Liver (tissue), 9 donors: ENCODE measurements around the gene KLF13. TPM values are rescaled to one million over a fixed set of nuclear protein-coding genes. Genes with fewer than 3 reads are reported as not detected.

Experiments
- DNase-seq: peaks from one replicate; pipeline ENCODE4 v3.0.0-alpha.2; 2017; ENCODE audit warnings: low spot score
- H3K27ac ChIP-seq, 2 donors: one replicate each; pipeline ENCODE4 v1.7.0; 2013; ENCODE audit warnings: inconsistent platforms in 2 of 2, low read length in 2 of 2, control low read depth in 1 of 2, low read depth in 1 of 2, mild to moderate bottlenecking in 1 of 2
- H3K27me3 ChIP-seq, 4 donors: one replicate each; pipeline versions ENCODE4 v1.6.1 to v1.7.0; 2013; ENCODE audit warnings: low read length in 3 of 4, inconsistent platforms in 1 of 4, mild to moderate bottlenecking in 1 of 4, moderate library complexity in 1 of 4; ENCODE audit not compliant: control insufficient read depth in 4 of 4, insufficient read depth in 4 of 4
- H3K36me3 ChIP-seq, 4 donors: one replicate each; pipeline versions ENCODE4 v1.6.1 to v1.7.0; 2013; ENCODE audit warnings: low read length in 3 of 4, mild to moderate bottlenecking in 3 of 4, low read depth in 1 of 4, moderate library complexity in 1 of 4; ENCODE audit not compliant: control insufficient read depth in 4 of 4, insufficient read depth in 3 of 4
- H3K4me1 ChIP-seq, 4 donors: one replicate each; pipeline versions ENCODE4 v1.6.1 to v1.7.0; 2013; ENCODE audit warnings: low read length in 3 of 4, mild to moderate bottlenecking in 3 of 4, moderate library complexity in 1 of 4; ENCODE audit not compliant: control insufficient read depth in 4 of 4, insufficient read depth in 4 of 4
- H3K4me3 ChIP-seq, 3 donors: one replicate each; pipeline versions ENCODE4 v1.6.1 to v1.7.0; 2013; ENCODE audit warnings: low read length in 3 of 3, control low read depth in 1 of 3, low read depth in 1 of 3, mild to moderate bottlenecking in 1 of 3
- H3K9ac ChIP-seq, 2 donors: one replicate each; pipeline ENCODE4 v1.7.0; 2013; ENCODE audit warnings: low read length in 2 of 2, mild to moderate bottlenecking in 2 of 2, moderate library complexity in 2 of 2, control low read depth in 1 of 2, low read depth in 1 of 2
- H3K9me3 ChIP-seq, 4 donors: one replicate each; pipeline versions ENCODE4 v1.6.1 to v1.7.0; 2013; ENCODE audit warnings: low read length in 3 of 4; ENCODE audit not compliant: control insufficient read depth in 4 of 4
- EGR1 ChIP-seq, 2 donors: IDR thresholded peaks; 2 replicates each; pipeline ENCODE4 v1.6.1; 2016 to 2018; ENCODE audit warnings: antibody characterized with exemption in 2 of 2, low read depth in 2 of 2
- FOXA1 ChIP-seq: IDR thresholded peaks from 2 replicates; pipeline ENCODE4 v1.6.1; 2016; ENCODE audit warnings: antibody characterized with exemption
- FOXA2 ChIP-seq: IDR thresholded peaks from 2 replicates; pipeline ENCODE4 v1.6.1; 2016; ENCODE audit warnings: antibody characterized with exemption
- GABPA ChIP-seq, 2 donors: IDR thresholded peaks in 1 of 2; conservative IDR thresholded peaks in 1 of 2; 2 replicates each; pipeline ENCODE4 v1.6.1; 2016; ENCODE audit warnings: antibody characterized with exemption in 2 of 2, mild to moderate bottlenecking in 1 of 2, moderate library complexity in 1 of 2
- HNF4A ChIP-seq, 2 donors: conservative IDR thresholded peaks; 2 replicates each; pipeline ENCODE4 v1.6.1; 2016; ENCODE audit warnings: antibody characterized with exemption in 2 of 2, mild to moderate bottlenecking in 2 of 2
- HNF4G ChIP-seq: IDR thresholded peaks from 2 replicates; pipeline ENCODE4 v1.6.1; 2016; ENCODE audit warnings: antibody characterized with exemption
- JUND ChIP-seq, 2 donors: IDR thresholded peaks; 2 replicates each; pipeline ENCODE4 v1.6.1; 2016; ENCODE audit warnings: antibody characterized with exemption in 2 of 2
- NR2F2 ChIP-seq: IDR thresholded peaks from 2 replicates; pipeline ENCODE4 v1.6.1; 2016; ENCODE audit warnings: antibody characterized with exemption
- RAD21 ChIP-seq, 2 donors: IDR thresholded peaks; 2 replicates each; pipeline ENCODE4 v1.6.1; 2016; ENCODE audit warnings: antibody characterized with exemption in 2 of 2, mild to moderate bottlenecking in 2 of 2
- RXRA ChIP-seq, 2 donors: IDR thresholded peaks; 2 replicates each; pipeline ENCODE4 v1.6.1; 2017 to 2018; ENCODE audit warnings: antibody characterized with exemption in 2 of 2, mild to moderate bottlenecking in 1 of 2
- SP1 ChIP-seq: IDR thresholded peaks from 2 replicates; pipeline ENCODE4 v1.6.1; 2018; ENCODE audit warnings: antibody characterized with exemption, mild to moderate bottlenecking
- TAF1 ChIP-seq: conservative IDR thresholded peaks from 2 replicates; pipeline ENCODE4 v1.6.1; 2016; ENCODE audit warnings: antibody characterized with exemption, mild to moderate bottlenecking
- YY1 ChIP-seq: IDR thresholded peaks from 2 replicates; pipeline ENCODE4 v1.6.1; 2016; ENCODE audit warnings: antibody characterized with exemption, mild to moderate bottlenecking
- whole genome bisulfite sequencing: extraction: QIAGEN DNeasy Blood & Tissue Kit; methylation state at CpG from one replicate; pipeline ENCODE4 v1.1.7; 2013; 5-methylcytosine and 5-hydroxymethylcytosine counted together
- polyA plus RNA-seq, 2 donors: library from polyadenylated mRNA; stranded (reverse) in 1 of 2; unstranded in 1 of 2; fragments of 200-250 nt in 1 of 2; fragments of >200 nt in 1 of 2; fragmentation: Nextera tagmentation in 1 of 2; extraction: Ambion mirVana in 1 of 2; gene quantifications; one replicate each; pipeline versions ENCODE4 v1.2.1 to v1.2.3, GENCODE V29; 2013 to 2015
- total RNA-seq, 2 donors: library from RNA; depleted of rRNA; stranded (reverse); fragments of >200 nt; gene quantifications; one replicate each; pipeline ENCODE4 v1.2.3, GENCODE V29; 2014
- TF ChIP-seq, protein P1 (sequence below): IDR thresholded peaks from 2 replicates; pipeline ENCODE4 v1.6.1; 2016; ENCODE audit warnings: antibody characterized with exemption
- TF ChIP-seq, protein P2 (sequence below): fragments of 150-350 bp; IDR thresholded peaks from 2 replicates; pipeline ENCODE4 v1.5.1; 2017; ENCODE audit warnings: improper control_type of control experiment, low read depth, low read length; ENCODE audit not compliant: missing input control
- TF ChIP-seq, protein P3 (sequence below): IDR thresholded peaks from 2 replicates; pipeline ENCODE4 v1.6.1; 2016; ENCODE audit warnings: antibody characterized with exemption, mild to moderate bottlenecking
- TF ChIP-seq, protein P4 (sequence below): IDR thresholded peaks from 2 replicates; pipeline ENCODE4 v1.6.1; 2016; ENCODE audit warnings: antibody characterized with exemption
- TF ChIP-seq, protein P5 (sequence below): IDR thresholded peaks from 2 replicates; pipeline ENCODE4 v1.6.1; 2016; ENCODE audit warnings: antibody characterized with exemption
- donor health status: healthy.
- donor health status: healthy.
- donor health status: healthy.
- donor health status: healthy.
- donor health status: healthy.

Gene KLF13
- total and polyA plus RNA-seq, 4 donors: 17.4 to 77.1 (median 57.5) TPM

DNA sequence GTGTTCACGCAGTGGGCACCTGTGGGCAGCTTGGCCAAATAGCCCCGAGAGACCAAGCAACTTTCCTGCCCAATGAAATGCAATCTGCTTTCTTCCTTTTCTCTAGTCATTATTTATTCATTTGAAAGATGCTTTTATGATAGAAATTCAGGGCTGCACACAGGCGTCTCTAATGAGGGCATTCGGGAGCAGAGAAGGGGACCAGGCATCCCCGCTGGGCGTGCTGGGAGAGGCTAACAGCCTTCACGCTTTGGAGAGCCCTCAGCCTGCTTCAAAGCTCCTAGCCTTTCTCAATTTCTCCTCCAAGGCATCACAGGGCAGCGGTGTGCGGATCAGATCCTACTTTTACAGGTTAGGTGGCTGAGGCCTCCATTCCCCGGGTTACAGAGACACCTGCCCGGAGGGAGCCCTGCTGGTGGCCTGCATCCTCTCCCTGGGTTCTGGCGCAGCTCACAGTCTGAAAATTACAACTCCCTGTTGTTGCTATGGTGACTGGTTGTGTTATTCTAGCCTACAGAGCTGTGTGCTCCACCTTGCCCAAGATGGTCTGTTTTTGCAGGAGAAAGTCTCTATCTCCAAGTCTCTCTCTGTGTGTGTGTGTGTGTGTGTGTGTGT is 21.8 kb upstream of the KLF13 start:
- Histone ChIP-seq H3K9ac (no peak overlapping the region), H3K27me3 (no peaks in the 10 kb centered on the region), H3K27ac (peak overlapping the region; percentile 8 to 55), H3K4me3 (no peak overlapping the region), H3K9me3 (no peaks in the 10 kb centered on the region), H3K4me1 (peaks cover 22 to 34% (median 28%) of the 10 kb centered on the region in 4 donors), H3K36me3 (no peaks in the 10 kb centered on the region)
- DNase-seq: peak; percentile 41
- 92% methylated on average over 12 of the region's 12 CpGs for WGBS
- TF ChIP-seq GABPA (IDR thresholded peaks at IDR 0.05 in 1 of 2, conservative IDR thresholded peaks at IDR 0.05 in 1 of 2): no peak
- TF ChIP-seq, protein P1, sequence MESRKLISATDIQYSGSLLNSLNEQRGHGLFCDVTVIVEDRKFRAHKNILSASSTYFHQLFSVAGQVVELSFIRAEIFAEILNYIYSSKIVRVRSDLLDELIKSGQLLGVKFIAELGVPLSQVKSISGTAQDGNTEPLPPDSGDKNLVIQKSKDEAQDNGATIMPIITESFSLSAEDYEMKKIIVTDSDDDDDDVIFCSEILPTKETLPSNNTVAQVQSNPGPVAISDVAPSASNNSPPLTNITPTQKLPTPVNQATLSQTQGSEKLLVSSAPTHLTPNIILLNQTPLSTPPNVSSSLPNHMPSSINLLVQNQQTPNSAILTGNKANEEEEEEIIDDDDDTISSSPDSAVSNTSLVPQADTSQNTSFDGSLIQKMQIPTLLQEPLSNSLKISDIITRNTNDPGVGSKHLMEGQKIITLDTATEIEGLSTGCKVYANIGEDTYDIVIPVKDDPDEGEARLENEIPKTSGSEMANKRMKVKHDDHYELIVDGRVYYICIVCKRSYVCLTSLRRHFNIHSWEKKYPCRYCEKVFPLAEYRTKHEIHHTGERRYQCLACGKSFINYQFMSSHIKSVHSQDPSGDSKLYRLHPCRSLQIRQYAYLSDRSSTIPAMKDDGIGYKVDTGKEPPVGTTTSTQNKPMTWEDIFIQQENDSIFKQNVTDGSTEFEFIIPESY: no peak
- TF ChIP-seq HNF4G: no peak
- TF ChIP-seq, protein P2, sequence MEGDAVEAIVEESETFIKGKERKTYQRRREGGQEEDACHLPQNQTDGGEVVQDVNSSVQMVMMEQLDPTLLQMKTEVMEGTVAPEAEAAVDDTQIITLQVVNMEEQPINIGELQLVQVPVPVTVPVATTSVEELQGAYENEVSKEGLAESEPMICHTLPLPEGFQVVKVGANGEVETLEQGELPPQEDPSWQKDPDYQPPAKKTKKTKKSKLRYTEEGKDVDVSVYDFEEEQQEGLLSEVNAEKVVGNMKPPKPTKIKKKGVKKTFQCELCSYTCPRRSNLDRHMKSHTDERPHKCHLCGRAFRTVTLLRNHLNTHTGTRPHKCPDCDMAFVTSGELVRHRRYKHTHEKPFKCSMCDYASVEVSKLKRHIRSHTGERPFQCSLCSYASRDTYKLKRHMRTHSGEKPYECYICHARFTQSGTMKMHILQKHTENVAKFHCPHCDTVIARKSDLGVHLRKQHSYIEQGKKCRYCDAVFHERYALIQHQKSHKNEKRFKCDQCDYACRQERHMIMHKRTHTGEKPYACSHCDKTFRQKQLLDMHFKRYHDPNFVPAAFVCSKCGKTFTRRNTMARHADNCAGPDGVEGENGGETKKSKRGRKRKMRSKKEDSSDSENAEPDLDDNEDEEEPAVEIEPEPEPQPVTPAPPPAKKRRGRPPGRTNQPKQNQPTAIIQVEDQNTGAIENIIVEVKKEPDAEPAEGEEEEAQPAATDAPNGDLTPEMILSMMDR: no peak
- no peak for TF ChIP-seq EGR1 (IDR thresholded peaks at IDR 0.05; ENCODE audit: low read depth in 2 of 2)
- TF ChIP-seq RXRA (IDR thresholded peaks at IDR 0.05): no peak
- TF ChIP-seq RAD21 (IDR thresholded peaks at IDR 0.05): no peak
- no peak for TF ChIP-seq NR2F2
- TF ChIP-seq TAF1: no peak
- no peak for TF ChIP-seq FOXA2
- no peak for TF ChIP-seq SP1
- TF ChIP-seq, protein P3, sequence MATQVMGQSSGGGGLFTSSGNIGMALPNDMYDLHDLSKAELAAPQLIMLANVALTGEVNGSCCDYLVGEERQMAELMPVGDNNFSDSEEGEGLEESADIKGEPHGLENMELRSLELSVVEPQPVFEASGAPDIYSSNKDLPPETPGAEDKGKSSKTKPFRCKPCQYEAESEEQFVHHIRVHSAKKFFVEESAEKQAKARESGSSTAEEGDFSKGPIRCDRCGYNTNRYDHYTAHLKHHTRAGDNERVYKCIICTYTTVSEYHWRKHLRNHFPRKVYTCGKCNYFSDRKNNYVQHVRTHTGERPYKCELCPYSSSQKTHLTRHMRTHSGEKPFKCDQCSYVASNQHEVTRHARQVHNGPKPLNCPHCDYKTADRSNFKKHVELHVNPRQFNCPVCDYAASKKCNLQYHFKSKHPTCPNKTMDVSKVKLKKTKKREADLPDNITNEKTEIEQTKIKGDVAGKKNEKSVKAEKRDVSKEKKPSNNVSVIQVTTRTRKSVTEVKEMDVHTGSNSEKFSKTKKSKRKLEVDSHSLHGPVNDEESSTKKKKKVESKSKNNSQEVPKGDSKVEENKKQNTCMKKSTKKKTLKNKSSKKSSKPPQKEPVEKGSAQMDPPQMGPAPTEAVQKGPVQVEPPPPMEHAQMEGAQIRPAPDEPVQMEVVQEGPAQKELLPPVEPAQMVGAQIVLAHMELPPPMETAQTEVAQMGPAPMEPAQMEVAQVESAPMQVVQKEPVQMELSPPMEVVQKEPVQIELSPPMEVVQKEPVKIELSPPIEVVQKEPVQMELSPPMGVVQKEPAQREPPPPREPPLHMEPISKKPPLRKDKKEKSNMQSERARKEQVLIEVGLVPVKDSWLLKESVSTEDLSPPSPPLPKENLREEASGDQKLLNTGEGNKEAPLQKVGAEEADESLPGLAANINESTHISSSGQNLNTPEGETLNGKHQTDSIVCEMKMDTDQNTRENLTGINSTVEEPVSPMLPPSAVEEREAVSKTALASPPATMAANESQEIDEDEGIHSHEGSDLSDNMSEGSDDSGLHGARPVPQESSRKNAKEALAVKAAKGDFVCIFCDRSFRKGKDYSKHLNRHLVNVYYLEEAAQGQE: no peak
- TF ChIP-seq, protein P4, sequence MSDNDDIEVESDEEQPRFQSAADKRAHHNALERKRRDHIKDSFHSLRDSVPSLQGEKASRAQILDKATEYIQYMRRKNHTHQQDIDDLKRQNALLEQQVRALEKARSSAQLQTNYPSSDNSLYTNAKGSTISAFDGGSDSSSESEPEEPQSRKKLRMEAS: no peak
- TF ChIP-seq HNF4A (conservative IDR thresholded peaks at IDR 0.05): no peak
- TF ChIP-seq YY1: no peak

DNA sequence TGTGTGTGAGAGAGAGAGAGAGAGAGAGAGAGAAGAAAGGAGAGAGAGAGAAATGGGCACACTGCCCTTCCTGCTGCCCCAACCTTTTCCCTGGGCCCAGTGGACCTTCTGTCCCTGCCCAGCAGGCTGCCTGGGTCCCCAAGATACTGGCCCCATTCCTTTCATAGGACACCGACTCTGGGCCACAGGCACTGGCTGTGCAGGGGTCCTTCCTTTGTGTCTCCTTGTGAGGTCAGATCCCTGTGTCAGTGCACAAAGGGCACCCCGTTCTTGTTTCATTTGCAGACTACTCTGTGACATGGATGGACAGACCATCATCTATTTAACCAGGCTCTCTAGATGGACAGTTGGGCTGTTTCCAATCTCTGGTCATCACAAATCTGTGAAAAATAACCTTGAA is 21.3 kb upstream of the KLF13 start:
- Histone ChIP-seq H3K4me1 (peaks cover 16 to 29% (median 24%) of the 10 kb centered on the region in 4 donors), H3K9me3 (no peaks in the 10 kb centered on the region), H3K27ac (no peak overlapping the region), H3K27me3 (no peaks in the 10 kb centered on the region), H3K4me3 (no peak overlapping the region), H3K36me3 (no peaks in the 10 kb centered on the region), H3K9ac (no peak overlapping the region)
- TF ChIP-seq JUND (IDR thresholded peaks at IDR 0.05) (no peak), YY1 (no peak), FOXA1 (no peak), RAD21 (IDR thresholded peaks at IDR 0.05) (no peak)
- TF ChIP-seq, protein P1: no peak
- TF ChIP-seq, protein P5, sequence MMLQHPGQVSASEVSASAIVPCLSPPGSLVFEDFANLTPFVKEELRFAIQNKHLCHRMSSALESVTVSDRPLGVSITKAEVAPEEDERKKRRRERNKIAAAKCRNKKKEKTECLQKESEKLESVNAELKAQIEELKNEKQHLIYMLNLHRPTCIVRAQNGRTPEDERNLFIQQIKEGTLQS: no peak
- no peak for DNase-seq
- 96% methylated on average over 2 of the region's 2 CpGs for WGBS
